Kidney epithelial cell (primary cell): ENCODE data around the gene NDUFA8. TPM values are rescaled to one million over a fixed set of nuclear protein-coding genes. Genes with fewer than 3 reads are reported as not detected.

Experiments
- DNase-seq: peaks from one replicate; pipeline ENCODE4 v3.0.0-alpha.2; 2010; ENCODE audit warnings: low read depth
- H3K27me3 ChIP-seq: 2 replicates; pipeline ENCODE4 v1.6.0; 2011; ENCODE audit warnings: low read length; ENCODE audit not compliant: control insufficient read depth, insufficient read depth
- H3K36me3 ChIP-seq: 2 replicates; pipeline ENCODE4 v1.5.1; 2011; ENCODE audit warnings: low read length; ENCODE audit not compliant: control insufficient read depth, insufficient read depth
- H3K4me3 ChIP-seq: 2 replicates; pipeline ENCODE4 v1.5.1; 2011; ENCODE audit warnings: low read depth, mild to moderate bottlenecking, control low read depth, low read length
- CTCF ChIP-seq: IDR thresholded peaks from 2 replicates; pipeline ENCODE4 v1.5.1; 2011; ENCODE audit warnings: mild to moderate bottlenecking, moderate library complexity, low read length, control low read depth, inconsistent platforms; ENCODE audit not compliant: insufficient read depth, poor library complexity, severe bottlenecking
- total RNA-seq: library from RNA; depleted of rRNA; stranded (reverse); fragments of >200 nt; gene quantifications from 2 replicates; pipeline ENCODE4 v1.2.3, GENCODE V29; 2015

NDUFA8 gene
- total RNA-seq, 1 donor from 2014 or later: 42.7 TPM

GRCh38 chr9:122111413-122112085 lies 48.0 kb downstream of the NDUFA8 start:
- no peak for DNase-seq
- TF ChIP-seq CTCF: no peak

DNA sequence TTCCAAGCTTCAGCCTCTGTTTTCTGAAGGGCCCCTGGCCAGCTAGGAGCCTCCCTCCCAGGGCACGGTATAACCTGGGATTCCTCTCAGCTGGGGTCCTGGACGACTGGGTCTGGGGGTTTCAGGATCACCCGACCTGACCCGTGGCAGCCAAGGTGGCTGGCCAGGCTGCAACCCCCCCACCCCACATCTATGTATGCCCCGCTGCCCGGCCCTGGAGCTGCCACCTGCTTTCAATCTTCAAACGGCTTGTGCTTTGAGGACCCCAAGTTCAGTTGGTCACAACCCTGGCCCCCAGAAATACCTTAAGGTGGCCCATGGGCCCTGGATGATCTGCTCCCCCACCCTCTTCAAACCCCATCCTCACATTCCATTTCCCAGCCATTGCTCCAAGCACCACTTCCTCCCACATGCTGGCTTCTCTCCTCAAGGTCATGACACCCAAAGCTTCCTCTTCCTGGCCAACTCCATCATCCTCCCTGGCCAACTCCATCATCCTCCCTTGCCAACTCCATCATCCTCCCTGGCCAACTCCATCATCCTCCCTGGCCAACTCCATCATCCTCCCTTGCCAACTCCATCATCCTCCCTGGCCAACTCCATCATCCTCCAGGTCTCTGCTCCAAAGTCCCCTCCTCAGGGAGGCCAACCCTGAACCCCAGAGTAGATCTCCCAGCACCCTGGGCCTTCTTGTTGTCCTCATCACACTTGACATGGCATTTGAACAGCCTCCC lies 49.3 kb downstream of the NDUFA8 start:
- no peaks in the 10 kb centered on the region for H3K27me3 ChIP-seq
- no peak overlapping the region for H3K4me3 ChIP-seq
- TF ChIP-seq CTCF: no peak
- no peak for DNase-seq
- H3K36me3 ChIP-seq: no peaks in the 10 kb centered on the region

More at GRCh38 chr9:122111413-122112085, 48.0 kb downstream of the NDUFA8 start:
- Histone ChIP-seq H3K4me3 (no peak overlapping the region), H3K36me3 (no peaks in the 10 kb centered on the region), H3K27me3 (no peaks in the 10 kb centered on the region)

DNA sequence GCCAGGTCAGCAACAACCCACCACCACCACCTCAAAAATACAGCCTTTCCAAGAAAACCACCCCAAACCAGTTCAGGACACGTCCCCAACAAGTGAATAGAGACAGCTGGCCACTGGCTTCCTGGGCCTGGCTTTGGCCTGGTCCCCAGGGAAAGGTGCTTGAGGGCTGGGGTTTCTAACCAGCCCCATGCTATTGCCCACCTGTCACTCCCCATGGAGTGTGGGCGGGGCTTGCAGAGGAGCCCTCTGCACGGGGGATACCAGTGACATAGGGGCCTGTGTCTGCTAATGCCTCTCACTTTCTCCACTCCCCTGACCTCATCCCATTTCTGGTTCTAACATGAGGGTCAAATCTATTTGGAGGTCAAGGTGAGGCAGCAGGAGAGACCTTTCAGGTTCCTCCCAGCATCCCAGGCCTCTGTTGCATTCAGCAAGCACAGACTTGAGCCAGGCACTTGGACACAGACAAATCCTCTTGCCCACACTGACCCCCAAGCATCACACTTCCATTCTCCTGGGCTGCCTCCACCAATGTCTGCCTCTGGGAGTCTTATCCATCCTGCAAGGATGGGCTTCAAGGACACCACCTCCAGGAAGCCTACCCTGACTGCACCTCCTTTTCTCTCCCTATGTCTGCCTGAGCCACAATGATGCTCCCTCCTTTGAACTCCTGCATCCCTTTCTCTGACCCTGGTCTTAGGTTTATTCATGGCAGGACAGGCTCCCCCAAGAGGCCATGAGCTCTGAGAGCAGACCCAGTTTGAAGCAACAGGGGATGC lies 50.4 kb downstream of the NDUFA8 start:
- no peak for DNase-seq
- Histone ChIP-seq H3K27me3 (no peaks in the 10 kb centered on the region), H3K36me3 (no peaks in the 10 kb centered on the region), H3K4me3 (no peak overlapping the region)
- TF ChIP-seq CTCF: no peak

DNA sequence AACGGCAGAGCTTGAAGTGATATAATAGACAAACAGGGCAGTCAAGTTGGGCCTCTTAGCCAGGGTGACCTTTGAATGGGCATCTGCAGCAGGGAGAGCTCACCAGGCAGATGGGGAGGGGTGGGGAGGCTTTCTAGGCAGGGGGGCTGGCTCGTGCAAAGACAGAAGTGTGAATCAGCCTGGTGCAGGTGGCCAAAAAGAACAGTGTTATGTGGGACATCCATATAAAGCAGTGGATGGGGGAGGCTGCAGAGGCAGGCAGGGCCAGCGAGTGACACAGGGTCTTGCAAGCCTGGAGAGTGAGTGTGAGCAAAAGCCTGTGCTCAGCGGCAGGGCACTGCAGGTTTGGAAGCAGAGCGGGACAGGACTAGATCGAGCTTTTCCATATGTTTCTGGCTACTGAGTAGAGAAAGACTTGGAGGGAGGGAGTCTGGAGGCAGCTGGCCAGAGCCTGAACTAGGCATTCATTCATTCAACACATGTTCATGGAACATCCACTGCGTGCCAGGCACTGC lies 52.2 kb downstream of the NDUFA8 start:
- Histone ChIP-seq H3K4me3 (no peak overlapping the region), H3K36me3 (no peaks in the 10 kb centered on the region), H3K27me3 (no peaks in the 10 kb centered on the region)
- DNase-seq: no peak
- no peak for TF ChIP-seq CTCF

DNA sequence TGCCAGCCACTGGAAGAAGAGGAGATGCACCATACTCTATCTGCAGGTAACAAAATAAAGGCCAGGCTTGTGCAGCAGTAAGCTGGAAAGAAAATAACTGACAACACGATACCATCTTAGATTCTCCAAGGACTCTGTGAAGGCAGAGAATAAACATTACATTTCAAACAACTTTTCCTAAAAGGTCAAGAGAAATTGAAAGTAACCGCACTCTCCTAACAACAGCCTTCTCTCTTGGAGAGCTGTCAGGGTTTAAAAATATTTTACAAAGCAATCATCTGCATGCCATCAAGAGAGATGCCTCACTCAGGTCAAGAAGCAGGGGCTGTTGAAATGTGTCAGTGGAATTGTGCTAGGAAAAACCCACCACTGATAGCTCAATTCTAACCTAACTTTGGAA lies 53.0 kb downstream of the NDUFA8 start:
- Histone ChIP-seq H3K27me3 (no peaks in the 10 kb centered on the region), H3K4me3 (no peak overlapping the region), H3K36me3 (no peaks in the 10 kb centered on the region)
- no peak for DNase-seq
- TF ChIP-seq CTCF: no peak
